Measurements from ENCODE around the gene KYAT1.

KYAT1 gene

GRCh38 chr9:128822407-128823042 is 59.2 kb downstream of the KYAT1 start:
- Mint-ChIP-seq H3K27me3 (no peaks in the 10 kb centered on the region), H3K4me3 (no peak overlapping the region), H3K9me3 (no peaks in the 10 kb centered on the region), H3K27ac (no peak overlapping the region), H3K4me1 (peaks cover 23% of the 10 kb centered on the region), H3K36me3 (no peaks in the 10 kb centered on the region)

GRCh38 chr9:128821584-128822406 is 60.0 kb downstream of the KYAT1 start:
- Mint-ChIP-seq H3K27ac (peak overlapping the region; percentile 46), H3K4me1 (peaks cover 18% of the 10 kb centered on the region), H3K36me3 (no peaks in the 10 kb centered on the region), H3K27me3 (no peaks in the 10 kb centered on the region), H3K9me3 (no peaks in the 10 kb centered on the region), H3K4me3 (no peak overlapping the region)

- Mint-ChIP-seq H3K27ac (peak overlapping the region; percentile 90), H3K9me3 (no peaks in the 10 kb centered on the region), H3K27me3 (no peaks in the 10 kb centered on the region), H3K36me3 (no peaks in the 10 kb centered on the region), H3K4me1 (peaks cover 18% of the 10 kb centered on the region), H3K4me3 (no peak overlapping the region)
Measured at GRCh38 chr9:128820665-128821583, 60.8 kb downstream of the KYAT1 start.

DNA sequence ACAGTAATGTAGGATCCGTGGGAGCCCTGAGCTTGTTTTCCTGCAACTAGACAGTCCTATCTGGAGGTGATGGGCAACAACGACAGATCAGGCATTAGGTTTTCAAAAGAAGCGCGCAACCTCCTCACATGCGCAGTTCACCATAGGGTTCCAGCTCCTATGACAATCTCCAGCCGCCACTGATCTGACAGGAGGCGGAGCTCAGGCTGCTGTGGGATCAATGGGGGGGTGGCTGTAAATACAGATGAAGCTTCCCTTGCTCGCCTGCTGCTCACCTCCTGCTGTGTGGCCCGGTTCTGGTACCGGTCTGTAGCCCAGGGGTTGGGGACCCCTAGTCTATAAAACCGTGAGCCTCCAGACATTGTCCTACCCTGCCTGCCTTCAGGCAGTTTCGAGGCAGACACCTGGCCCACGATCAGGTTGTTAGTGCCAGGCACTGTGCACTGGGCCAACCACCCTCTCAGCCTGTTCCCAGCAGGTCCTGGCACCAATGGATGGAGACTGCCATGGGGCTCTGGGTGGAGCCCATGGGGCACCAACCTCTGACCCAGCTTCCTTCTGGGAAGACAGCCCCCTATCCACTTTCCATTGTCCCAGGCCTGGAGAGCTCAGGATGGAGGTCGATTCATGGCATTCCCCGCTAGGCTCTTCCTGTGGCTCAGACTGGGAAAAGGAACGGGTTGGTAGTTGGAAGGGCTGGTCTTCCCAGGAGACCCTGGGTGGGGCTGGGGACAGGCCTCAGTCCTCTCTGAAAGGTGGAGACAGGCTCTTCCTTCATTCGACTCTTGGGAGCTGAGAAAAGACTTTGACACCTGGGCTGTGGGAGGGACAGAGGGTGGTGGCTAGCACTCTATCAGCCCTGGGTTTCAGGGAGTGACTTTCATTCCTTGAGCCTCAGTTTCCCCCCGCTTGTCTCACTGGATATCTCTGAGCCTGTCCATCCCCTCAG is 61.8 kb downstream of the KYAT1 start:
- peak overlapping the region; percentile 84 for H3K4me3 Mint-ChIP-seq
- H3K9me3 Mint-ChIP-seq = no peaks in the 10 kb centered on the region
- H3K27ac Mint-ChIP-seq = peak overlapping the region; percentile 90
- no peaks in the 10 kb centered on the region for H3K36me3 Mint-ChIP-seq
- H3K4me1 Mint-ChIP-seq = peaks cover 18% of the 10 kb centered on the region
- no peaks in the 10 kb centered on the region for H3K27me3 Mint-ChIP-seq

DNA sequence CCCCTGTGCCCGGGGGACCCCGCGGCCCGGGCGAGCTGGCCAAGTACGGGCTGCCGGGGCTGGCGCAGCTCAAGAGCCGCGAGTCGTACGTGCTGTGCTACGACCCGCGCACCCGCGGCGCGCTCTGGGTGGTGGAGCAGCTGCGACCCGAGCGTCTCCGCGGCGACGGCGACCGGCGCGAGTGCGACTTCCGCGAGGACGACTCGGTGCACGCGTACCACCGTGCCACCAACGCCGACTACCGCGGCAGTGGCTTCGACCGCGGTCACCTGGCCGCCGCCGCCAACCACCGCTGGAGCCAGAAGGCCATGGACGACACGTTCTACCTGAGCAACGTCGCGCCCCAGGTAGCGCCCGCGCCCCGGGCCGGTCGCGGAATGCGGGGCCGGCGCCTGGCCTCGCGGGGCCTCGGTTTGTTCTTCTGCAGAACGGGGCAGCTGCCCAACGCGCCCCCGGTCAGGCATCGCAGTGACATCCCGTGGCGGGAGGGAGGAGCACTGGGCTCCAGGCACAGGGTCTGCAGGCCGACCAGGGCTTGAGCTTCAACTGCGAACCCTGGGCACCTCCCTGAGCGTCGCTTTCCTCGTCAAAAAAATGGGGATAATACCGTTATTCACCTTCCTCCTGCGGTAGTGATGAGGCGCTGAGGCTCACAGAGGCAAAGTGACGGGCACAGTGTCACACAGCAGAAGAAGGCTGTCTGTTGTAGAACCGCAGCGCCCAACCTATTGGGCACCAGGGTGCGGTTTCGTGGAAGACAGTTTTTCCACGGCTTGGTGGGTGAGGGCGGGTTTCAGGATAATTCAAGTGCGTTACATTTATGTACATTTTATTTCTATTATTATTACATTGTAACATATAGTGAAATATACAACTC is 62.7 kb downstream of the KYAT1 start:
- H3K36me3 Mint-ChIP-seq = no peaks in the 10 kb centered on the region
- H3K27me3 Mint-ChIP-seq = no peaks in the 10 kb centered on the region
- peaks cover 18% of the 10 kb centered on the region for H3K4me1 Mint-ChIP-seq
- peak overlapping the region; percentile 61 for H3K27ac Mint-ChIP-seq
- peak overlapping the region; percentile 84 for H3K4me3 Mint-ChIP-seq
- no peaks in the 10 kb centered on the region for H3K9me3 Mint-ChIP-seq

- Mint-ChIP-seq H3K27ac (peak within 1 kb of the TSS; percentile 61), H3K4me3 (peak within 1 kb of the TSS; percentile 87), H3K4me1 (peaks cover 18% of the 10 kb centered on the region), H3K27me3 (no peaks in the 10 kb centered on the region), H3K36me3 (no peaks in the 10 kb centered on the region), H3K9me3 (no peaks in the 10 kb centered on the region)
Measured at GRCh38 chr9:128818099-128818838, 63.5 kb downstream of the KYAT1 start, which contains the start of gene ENDOG. ENDOG (plus strand) TSS chr9:128818500; CDS start chr9:128818685, 185 bp downstream.

DNA sequence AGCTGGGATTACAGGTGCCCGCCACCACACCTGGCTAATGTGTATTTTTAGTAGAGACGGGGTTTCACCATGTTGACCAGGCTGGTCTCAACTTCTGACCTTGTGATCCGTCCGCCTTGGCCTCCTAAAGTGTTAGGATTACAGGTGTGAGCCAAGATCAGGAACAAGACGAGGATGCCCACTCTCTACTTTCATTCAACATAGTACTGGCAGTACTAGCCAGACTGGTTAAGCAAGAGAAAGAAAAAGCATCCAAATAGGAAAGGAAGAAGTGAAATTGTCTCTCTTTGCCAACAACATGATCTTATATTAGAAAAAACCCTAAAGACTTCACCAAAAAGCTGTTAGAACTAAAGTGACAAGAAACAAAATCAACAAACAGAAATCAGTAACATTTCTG is 70.9 kb downstream of the KYAT1 start:
- Mint-ChIP-seq H3K27ac (no peak overlapping the region), H3K36me3 (peaks cover 1% of the 10 kb centered on the region), H3K4me3 (no peak overlapping the region), H3K4me1 (no peaks in the 10 kb centered on the region), H3K9me3 (no peaks in the 10 kb centered on the region), H3K27me3 (no peaks in the 10 kb centered on the region)

GRCh38 chr9:128809831-128810230 is 71.9 kb downstream of the KYAT1 start:
- H3K36me3 Mint-ChIP-seq = peaks cover 1% of the 10 kb centered on the region
- H3K4me3 Mint-ChIP-seq = no peak overlapping the region
- no peaks in the 10 kb centered on the region for H3K4me1 Mint-ChIP-seq
- no peaks in the 10 kb centered on the region for H3K9me3 Mint-ChIP-seq
- H3K27ac Mint-ChIP-seq = no peak overlapping the region
- H3K27me3 Mint-ChIP-seq = no peaks in the 10 kb centered on the region

DNA sequence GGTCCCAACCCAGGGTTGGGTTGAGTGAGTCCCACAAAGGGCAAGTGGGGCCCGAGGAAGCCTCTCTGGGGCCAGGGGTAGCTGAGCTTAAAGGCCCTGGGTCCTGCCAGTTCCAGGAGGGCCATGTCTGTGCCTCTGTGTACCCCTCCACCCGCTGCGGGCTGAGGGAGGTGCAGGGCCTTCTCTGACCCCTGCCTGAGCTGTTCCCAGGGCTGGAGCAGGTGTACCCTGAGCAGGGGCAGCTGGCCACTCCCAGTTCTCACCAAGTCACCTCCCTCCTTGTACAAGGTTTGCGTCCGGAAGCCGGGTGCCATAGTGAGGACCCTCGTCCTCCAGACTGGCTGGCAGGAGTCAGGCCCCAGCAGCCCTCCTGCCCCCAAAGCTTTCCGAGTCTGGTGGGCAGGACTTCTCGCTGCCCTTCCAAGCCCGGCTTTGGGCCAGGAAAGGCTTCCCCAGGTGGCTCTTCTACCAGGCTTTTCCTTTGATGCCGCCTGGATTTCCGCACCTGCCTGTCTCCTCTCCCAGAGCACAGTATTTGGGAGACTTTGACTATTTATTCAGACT is 72.6 kb downstream of the KYAT1 start:
- no peak overlapping the region for H3K4me3 Mint-ChIP-seq
- peaks cover 1% of the 10 kb centered on the region for H3K36me3 Mint-ChIP-seq
- no peaks in the 10 kb centered on the region for H3K27me3 Mint-ChIP-seq
- H3K9me3 Mint-ChIP-seq = no peaks in the 10 kb centered on the region
- no peaks in the 10 kb centered on the region for H3K4me1 Mint-ChIP-seq
- H3K27ac Mint-ChIP-seq = no peak overlapping the region

DNA sequence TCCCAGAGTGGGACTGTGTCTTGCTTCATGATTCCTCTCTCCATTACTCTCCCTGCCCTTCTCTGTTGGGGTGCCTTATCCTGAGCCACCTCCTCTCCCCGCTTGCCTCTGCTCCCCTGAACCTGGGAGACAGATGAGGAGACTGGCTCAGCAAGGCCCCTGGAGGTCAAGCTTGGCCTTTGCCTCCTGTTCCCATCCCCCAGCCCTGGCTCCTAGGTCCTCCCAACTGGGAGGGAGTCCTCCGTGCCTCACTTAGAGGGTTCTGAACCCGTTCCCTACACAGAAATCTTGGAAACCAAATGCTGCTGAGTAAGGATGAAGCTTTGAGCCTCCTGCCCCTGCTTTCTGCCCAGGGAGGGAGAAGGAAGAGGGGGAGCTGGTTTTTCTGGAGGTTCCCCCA is 73.2 kb downstream of the KYAT1 start:
- H3K4me1 Mint-ChIP-seq = no peaks in the 10 kb centered on the region
- peaks cover 3% of the 10 kb centered on the region for H3K36me3 Mint-ChIP-seq
- H3K27ac Mint-ChIP-seq = no peak overlapping the region
- H3K27me3 Mint-ChIP-seq = no peaks in the 10 kb centered on the region
- no peak overlapping the region for H3K4me3 Mint-ChIP-seq
- no peaks in the 10 kb centered on the region for H3K9me3 Mint-ChIP-seq

DNA sequence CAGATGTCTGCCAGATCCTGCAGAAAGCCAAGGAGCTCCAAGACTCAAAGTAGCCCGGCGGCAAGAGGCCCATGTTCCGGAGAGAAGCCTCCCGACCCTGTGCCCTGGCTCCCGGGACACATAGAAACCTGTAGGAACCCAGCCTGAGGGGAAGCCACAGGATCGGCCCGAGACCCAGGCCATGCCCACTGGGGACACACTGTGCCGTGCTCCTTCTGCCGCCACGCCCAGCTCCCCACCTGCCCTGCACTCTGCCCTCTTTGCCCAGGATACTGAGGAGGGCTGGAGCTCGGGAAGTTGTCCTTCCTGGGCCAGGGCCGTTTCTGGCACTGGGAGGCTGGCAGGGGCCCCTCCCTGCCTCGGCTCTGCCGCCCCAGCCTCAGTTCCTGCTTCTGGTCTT is 73.9 kb downstream of the KYAT1 start:
- no peaks in the 10 kb centered on the region for H3K27me3 Mint-ChIP-seq
- no peak overlapping the region for H3K4me3 Mint-ChIP-seq
- H3K36me3 Mint-ChIP-seq = peaks cover 5% of the 10 kb centered on the region
- no peak overlapping the region for H3K27ac Mint-ChIP-seq
- no peaks in the 10 kb centered on the region for H3K4me1 Mint-ChIP-seq
- H3K9me3 Mint-ChIP-seq = no peaks in the 10 kb centered on the region

GRCh38 chr9:128805661-128806060 is 76.1 kb downstream of the KYAT1 start:
- no peak overlapping the region for H3K27ac Mint-ChIP-seq
- H3K4me1 Mint-ChIP-seq = no peaks in the 10 kb centered on the region
- H3K27me3 Mint-ChIP-seq = no peaks in the 10 kb centered on the region
- H3K36me3 Mint-ChIP-seq = peaks cover 5% of the 10 kb centered on the region
- no peak overlapping the region for H3K4me3 Mint-ChIP-seq
- H3K9me3 Mint-ChIP-seq = no peaks in the 10 kb centered on the region

GRCh38 chr9:128802482-128802881 is 79.3 kb downstream of the KYAT1 start:
- Mint-ChIP-seq H3K27ac (no peak overlapping the region), H3K36me3 (peaks cover 5% of the 10 kb centered on the region), H3K4me1 (no peaks in the 10 kb centered on the region), H3K27me3 (no peaks in the 10 kb centered on the region), H3K4me3 (no peak overlapping the region), H3K9me3 (no peaks in the 10 kb centered on the region)

Measured in activated naive CD4-positive, alpha-beta T cell treated with anti-CD3 and anti-CD28 coated beads, Interleukin-2, amount 50 U/mL, for 24 hours (primary cell).